HL-60/S4 treated with phorbol 12-myristate 13-acetate at 8.2 ng/mL for 4 days and 3 days (cell line): ENCODE measurements around the gene KRTCAP2.
"Not testable (repeated sequence)": the region's sequence is repeated elsewhere in the genome, so short reads cannot be mapped to it uniquely, and the experiment has no call there.

ENCODE experiments used
- in situ Hi-C: fragments of 300-500 bp; cut with MboI; formaldehyde crosslinking; loops from 2 replicates; pipeline ENCODE4 v1.15.0; 2022; ENCODE audit warnings: low sequenced_read_pairs

KRTCAP2 gene

DNA sequence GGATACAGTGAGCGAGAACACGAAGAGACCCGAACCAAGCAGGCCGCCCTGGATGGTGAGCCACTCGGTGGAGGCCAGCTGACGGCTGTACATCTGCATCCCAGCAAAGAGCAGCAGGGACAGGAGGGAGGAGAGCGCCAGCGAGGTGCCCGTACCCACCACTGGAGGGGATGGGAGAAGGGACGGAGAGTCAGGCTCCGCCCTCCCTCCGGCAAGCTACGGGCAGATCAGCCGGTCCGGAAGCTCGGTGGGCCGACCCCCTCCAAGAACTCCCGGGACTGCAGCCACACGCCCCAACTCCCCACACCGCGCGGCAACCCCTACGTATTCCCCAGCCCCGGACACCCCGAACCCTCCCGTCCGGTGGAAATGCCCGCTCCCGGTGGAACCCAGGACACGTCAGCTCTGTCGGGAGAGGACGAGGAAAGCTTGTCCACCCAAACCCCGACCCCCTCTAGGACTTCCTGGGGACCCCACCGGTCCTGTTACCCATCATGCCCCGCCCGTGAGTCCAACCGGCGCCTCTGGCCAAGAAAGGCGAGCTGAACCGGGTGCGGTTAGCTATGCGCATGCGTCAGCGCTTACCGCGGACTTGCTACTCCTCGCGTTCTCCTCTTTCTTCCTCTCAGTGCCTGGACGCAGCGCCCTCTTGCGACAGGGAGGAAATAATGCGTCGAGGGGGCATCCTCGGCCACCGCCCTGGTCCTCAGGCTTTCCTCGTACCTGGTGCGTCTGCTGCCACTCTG is at the start of gene KRTCAP2:
Gene KRTCAP2 (minus strand): TSS at position 573 of the 746 bp plus-strand sequence. CDS start 80 bp downstream, at position 493.
- in situ Hi-C loops, result no loop called here

- in situ Hi-C loops, result not testable (repeated sequence)
These were observed 47.3 kb upstream of the KRTCAP2 start for GRCh38 chr1:155220211-155220965.

DNA sequence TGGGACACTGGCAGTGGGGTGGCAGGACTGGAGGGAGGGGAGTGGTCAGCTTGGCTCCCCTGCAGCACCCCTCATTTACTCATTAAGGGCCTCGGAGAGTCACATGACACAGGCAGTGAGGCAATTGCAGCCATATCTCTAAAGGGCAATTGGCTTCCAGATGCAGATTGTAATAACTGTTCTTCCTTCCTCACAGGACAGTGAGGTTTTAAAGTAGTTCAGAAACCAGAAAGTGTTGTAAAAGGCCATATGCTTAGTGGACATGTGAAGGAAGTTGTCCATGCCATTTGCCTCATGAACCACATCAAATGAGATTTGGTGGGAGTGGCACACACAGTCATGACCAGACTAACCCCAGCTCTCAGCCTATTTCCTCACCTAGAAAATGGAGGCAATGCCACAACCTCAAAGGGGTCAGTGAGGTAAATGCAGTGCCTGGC is 46.5 kb upstream of the KRTCAP2 start:
- in situ Hi-C loops, result no loop called here

- in situ Hi-C loops, result no loop called here
These were observed 45.9 kb upstream of the KRTCAP2 start for GRCh38 chr1:155218854-155219591.

- in situ Hi-C loops, result not testable (repeated sequence)
These were observed 41.6 kb upstream of the KRTCAP2 start for GRCh38 chr1:155214702-155215101.

DNA sequence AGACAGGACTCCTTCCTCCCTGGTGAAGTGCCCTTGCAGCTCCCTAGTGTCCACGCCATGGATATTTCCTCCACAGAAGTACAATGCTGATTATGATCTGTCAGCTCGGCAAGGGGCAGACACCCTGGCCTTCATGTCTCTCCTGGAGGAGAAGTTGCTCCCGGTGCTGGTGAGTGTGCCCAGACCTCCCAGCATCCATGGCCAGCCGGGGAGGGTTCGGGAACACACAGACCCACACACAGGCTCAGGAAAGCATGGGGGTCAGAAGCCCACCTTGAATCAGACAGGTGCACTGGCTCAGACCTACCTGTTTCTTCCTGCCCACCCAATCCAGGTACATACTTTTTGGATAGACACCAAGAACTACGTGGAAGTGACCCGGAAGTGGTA is 38.9 kb upstream of the KRTCAP2 start:
- in situ Hi-C loops, result not testable (repeated sequence)

GRCh38 chr1:155211381-155212050 is 38.4 kb upstream of the KRTCAP2 start:
- in situ Hi-C loops, result not testable (repeated sequence)

- in situ Hi-C loops, result no loop called here
These were observed 37.4 kb upstream of the KRTCAP2 start for GRCh38 chr1:155210314-155211104.

DNA sequence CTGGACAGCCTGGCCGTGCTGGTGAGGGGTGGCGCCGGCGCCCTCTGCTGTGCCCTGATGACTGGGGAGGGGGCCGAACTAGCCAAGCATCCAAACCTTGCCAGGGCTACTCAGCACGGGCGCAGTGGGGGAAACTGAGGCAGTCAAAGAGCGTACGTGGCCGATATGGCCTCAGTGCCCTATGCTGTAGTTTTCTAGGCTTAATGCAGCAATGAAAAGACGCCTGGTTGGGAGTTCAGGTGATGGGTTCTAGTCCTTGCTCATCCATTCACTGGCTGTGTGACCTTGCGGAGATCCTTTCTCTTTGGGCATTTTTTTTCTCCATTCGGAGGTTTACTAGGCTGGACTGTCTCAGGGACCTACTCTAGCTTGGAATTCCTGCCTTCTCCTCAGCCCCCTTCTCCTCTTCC is 36.2 kb upstream of the KRTCAP2 start:
- in situ Hi-C loops, result no loop called here

DNA sequence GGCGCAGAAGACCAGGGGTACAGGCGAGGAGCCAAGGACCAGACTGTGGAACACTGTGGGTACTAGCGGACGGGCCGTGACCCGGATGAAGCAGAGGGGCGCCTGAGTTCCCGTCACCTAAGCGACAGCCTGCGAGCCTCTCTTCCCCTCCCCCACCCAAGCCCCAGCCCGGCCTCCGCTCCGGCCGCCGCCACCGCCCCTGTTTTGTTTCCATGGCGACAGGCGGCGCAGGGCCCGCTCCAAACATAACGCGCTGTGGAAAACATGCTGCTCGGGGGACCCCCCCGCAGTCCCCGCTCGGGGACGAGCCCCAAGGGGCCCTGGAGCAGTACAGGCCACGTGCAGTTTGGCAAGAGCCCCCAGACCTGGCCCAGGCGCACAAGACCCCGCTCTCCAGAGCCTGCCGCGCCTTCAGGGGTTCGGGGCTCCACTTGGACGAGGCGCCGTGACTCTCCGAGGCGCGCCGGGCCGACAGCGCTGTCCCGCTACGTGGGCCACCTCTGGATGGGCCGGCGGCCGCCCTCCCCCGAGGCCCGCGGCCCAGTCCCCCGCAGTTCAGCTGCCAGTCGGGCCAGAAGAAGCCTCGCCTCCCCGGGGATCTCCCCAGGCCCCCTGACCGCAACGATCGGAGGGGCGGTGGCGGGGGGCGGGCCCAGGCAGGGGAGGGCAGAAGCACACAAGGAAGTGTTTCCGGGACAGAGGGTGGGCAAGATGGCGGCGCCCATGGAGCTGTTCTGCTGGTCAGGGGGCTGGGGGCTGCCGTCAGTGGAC is 35.6 kb upstream of the KRTCAP2 start, which contains the start of gene MTX1:
Gene MTX1 (plus strand): TSS at position 155 of the 771 bp plus-strand sequence. CDS start 110 bp downstream, at position 265.
- in situ Hi-C loops, result no loop called here

GRCh38 chr1:155207806-155208540 is 34.9 kb upstream of the KRTCAP2 start, which contains the start of gene THBS3:
Gene THBS3 (minus strand): TSS chr1:155207897. CDS start chr1:155207876, 21 bp downstream.
- in situ Hi-C loops, result no loop called here

GRCh38 chr1:155206891-155207805 is 34.0 kb upstream of the KRTCAP2 start:
- in situ Hi-C loops, result no loop called here

GRCh38 chr1:155205969-155206593 is 33.0 kb upstream of the KRTCAP2 start:
- in situ Hi-C loops, result no loop called here

- in situ Hi-C loops, result no loop called here
These were observed 31.9 kb upstream of the KRTCAP2 start for GRCh38 chr1:155205035-155205434.

DNA sequence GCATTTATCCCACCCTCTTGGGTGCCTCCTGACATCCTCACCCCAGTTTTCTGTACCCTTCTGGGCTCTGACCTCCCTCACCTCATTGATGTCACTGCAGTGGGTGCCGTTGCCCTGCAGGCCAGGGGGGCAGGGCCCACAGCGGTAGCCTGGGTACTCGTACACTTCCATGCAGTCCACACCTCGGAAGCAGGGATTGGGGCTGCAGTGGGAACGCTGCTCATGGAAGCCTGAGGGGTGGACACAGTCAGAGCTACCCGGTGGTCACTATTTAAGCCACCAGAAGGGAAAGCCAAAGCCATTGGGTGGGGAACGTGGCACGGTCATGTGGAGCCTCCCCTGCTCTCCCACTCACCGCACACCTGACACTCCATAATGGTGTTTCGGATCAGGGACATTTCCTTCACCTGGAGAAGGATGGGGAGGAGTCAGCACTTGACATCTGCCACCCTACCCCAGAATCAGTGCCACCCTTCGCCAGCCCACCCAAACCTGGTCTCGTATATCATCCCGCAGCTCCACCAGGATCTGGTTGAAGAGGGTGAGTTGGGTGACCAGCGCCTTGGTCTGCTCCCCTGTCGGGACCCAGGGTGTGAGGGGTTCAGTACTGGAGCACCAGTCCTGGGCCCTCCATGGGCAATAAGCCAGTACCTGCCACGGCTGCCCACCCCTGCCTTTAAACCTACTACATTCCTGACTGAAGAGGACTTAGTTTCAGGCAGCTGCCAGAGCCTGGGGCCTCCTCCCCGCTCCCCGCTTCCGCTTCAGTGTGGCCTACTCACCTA is 29.8 kb upstream of the KRTCAP2 start:
- in situ Hi-C loops, result no loop called here

DNA sequence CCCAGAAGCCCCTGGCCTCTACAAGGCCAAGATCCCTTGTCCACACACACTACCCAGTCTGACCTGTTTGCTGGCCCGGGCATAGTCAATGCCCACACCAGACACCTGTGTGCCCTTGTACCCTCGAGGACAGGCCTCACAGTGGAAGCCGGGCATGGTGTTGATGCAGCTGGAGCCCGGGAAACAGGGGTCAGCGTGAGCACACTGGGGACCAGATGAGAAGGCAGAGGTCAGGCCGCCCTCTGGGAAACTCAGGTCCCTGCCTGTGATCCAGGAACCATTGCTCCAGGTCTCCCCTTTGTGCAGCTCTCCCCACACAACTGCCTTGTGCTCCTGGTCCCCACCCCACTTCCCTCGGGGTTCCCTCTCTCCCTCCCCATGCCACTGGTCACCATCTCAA is 29.1 kb upstream of the KRTCAP2 start:
- in situ Hi-C loops, result no loop called here
